ENCODE data around the gene P3H1. TPM values are rescaled to one million over a fixed set of nuclear protein-coding genes. Genes with fewer than 3 reads are reported as not detected.

Gene P3H1
- polyA plus RNA-seq, 1 of the 3 experiments (the other 2 are of a cell fraction) = 66.8 TPM

- 94% methylated on average over 3 of the region's 3 CpGs for WGBS (ENCODE audit: low lambda C conversion rate)
- no peaks in the 10 kb centered on the region for H3K27me3 ChIP-seq (ENCODE audit: insufficient read depth)
- POLR2A ChIA-PET = no interaction called here
Measured at GRCh38 chr1:42758641-42759040, 8.2 kb downstream of the P3H1 start.

GRCh38 chr1:42757892-42758275 lies 8.9 kb downstream of the P3H1 start:
- no peak for TF ChIP-seq SIN3A (IDR thresholded peaks at IDR 0.05; ENCODE audit: borderline replicate concordance, low read depth, low read length)
- no peak for TF ChIP-seq CTCF (IDR thresholded peaks at IDR 0.05)
- TF ChIP-seq MEF2A (IDR thresholded peaks at IDR 0.05; ENCODE audit: borderline replicate concordance, low read depth) = no peak
- no peak for TF ChIP-seq RXRA (IDR thresholded peaks at IDR 0.05; ENCODE audit: borderline replicate concordance, low read depth)
- no peak for TF ChIP-seq FOSL2 (IDR thresholded peaks at IDR 0.05; ENCODE audit: borderline replicate concordance, low read depth)
- TF ChIP-seq TEAD4 (IDR thresholded peaks at IDR 0.05; ENCODE audit: borderline replicate concordance, insufficient read depth) = no peak
- no peak for TF ChIP-seq ZBTB33 (IDR thresholded peaks at IDR 0.05; ENCODE audit: borderline replicate concordance, low read depth)
- TF ChIP-seq RCOR1 (IDR thresholded peaks at IDR 0.05; ENCODE audit: low read length) = no peak
- TF ChIP-seq EP300 (IDR thresholded peaks at IDR 0.05; ENCODE audit: borderline replicate concordance in 1 of 2, low read depth in 1 of 2, low read length in 1 of 2) = no peak
- TF ChIP-seq FOXJ3 (CRISPR knock-in tag; IDR thresholded peaks at IDR 0.05) = no peak
- TF ChIP-seq MAX (IDR thresholded peaks at IDR 0.05; ENCODE audit: low read depth) = no peak
- no peak for TF ChIP-seq SMC3 (IDR thresholded peaks at IDR 0.05; ENCODE audit: low read depth, low read length)
- no peak for TF ChIP-seq YY1 (IDR thresholded peaks at IDR 0.05; ENCODE audit: low read depth)
- POLR2A ChIA-PET = no interaction called here
- H3K36me3 ChIP-seq (replicated peaks in 1 of 2; ENCODE audit: control insufficient read depth in 1 of 2, insufficient read depth in 2 of 2, low read length in 1 of 2) = peaks cover 59 to 70% of the 10 kb centered on the region in 2 experiments

More at GRCh38 chr1:42758641-42759040, 8.2 kb downstream of the P3H1 start:
- H3K36me3 ChIP-seq (replicated peaks in 1 of 2; ENCODE audit: control insufficient read depth in 1 of 2, insufficient read depth in 2 of 2, low read length in 1 of 2) = peaks cover 55 to 69% of the 10 kb centered on the region in 2 experiments
- no peak overlapping the region for H3K9ac ChIP-seq
- H3K9me3 ChIP-seq = no peaks in the 10 kb centered on the region
- H3K9me2 ChIP-seq = no peaks in the 10 kb centered on the region
- peaks cover 17% of the 10 kb centered on the region for H3K79me2 ChIP-seq (ENCODE audit: insufficient read depth)
- no peak overlapping the region for H2AFZ ChIP-seq (ENCODE audit: low read depth)
- no peaks in the 10 kb centered on the region; a peak in 1 of 4 replicates for H3K4me1 ChIP-seq (ENCODE audit: control insufficient read depth in 1 of 2, insufficient read depth in 2 of 2, low read depth in 1 of 2, low read length in 1 of 2)
- TF ChIP-seq RCOR1 (IDR thresholded peaks at IDR 0.05; ENCODE audit: low read length) (no peak), JUND (IDR thresholded peaks at IDR 0.05) (no peak), TAF1 (IDR thresholded peaks at IDR 0.05; ENCODE audit: borderline replicate concordance, low read depth, low read length) (no peak), REST (IDR thresholded peaks at IDR 0.05; ENCODE audit: low read depth, low read length) (no peak), NRF1 (IDR thresholded peaks at IDR 0.05; ENCODE audit: low read depth, low read length) (no peak)
- no peak overlapping the region for H3K4me2 ChIP-seq
- no peak for DNase-seq
- H3K27ac ChIP-seq (ENCODE audit: low read depth in 2 of 2, low read length in 1 of 2) = no peak overlapping the region
- 0 out of 2 replicates have a peak, but pooled peaks cover 1% of the 10 kb centered on the region for H4K20me1 ChIP-seq (ENCODE audit: insufficient read depth)
- no peak overlapping the region for H3K4me3 ChIP-seq (ENCODE audit: low read depth in 2 of 2, low read length in 1 of 2)
- peaks cover 3% of the 10 kb centered on the region for H3F3A ChIP-seq (replicated peaks; ENCODE audit: insufficient read depth)
- CTCF ChIA-PET = interaction anchor here (0.8 to 2.9 kb wide), 8 partner anchors 10 to 610 kb away, joined by 3 to 17 read pairs (median 7); no protein-coding TSS in a partner anchor

More at GRCh38 chr1:42757892-42758275, 8.9 kb downstream of the P3H1 start:
- no peaks in the 10 kb centered on the region for H4K20me1 ChIP-seq (ENCODE audit: insufficient read depth)
- peak overlapping the region in 1 of 2 experiments; percentile 0; a peak in 1 of 4 replicates for H3K27ac ChIP-seq (ENCODE audit: low read depth in 2 of 2, low read length in 1 of 2)
- no peak overlapping the region for H3K4me2 ChIP-seq
- CTCF ChIA-PET = interaction anchor here (0.7 to 2.9 kb wide), 18 partner anchors 8 to 609 kb away, joined by 3 to 17 read pairs (median 5); partner anchors contain the start of gene YBX1
- no peaks in the 10 kb centered on the region for H3K9me3 ChIP-seq
- H3K9ac ChIP-seq = no peak overlapping the region
- no peaks in the 10 kb centered on the region for H3K9me2 ChIP-seq
- H3K27me3 ChIP-seq (ENCODE audit: insufficient read depth) = no peaks in the 10 kb centered on the region
- peaks cover 8% of the 10 kb centered on the region for H3F3A ChIP-seq (replicated peaks; ENCODE audit: insufficient read depth)
- H3K79me2 ChIP-seq (ENCODE audit: insufficient read depth) = peaks cover 10% of the 10 kb centered on the region
- no peaks in the 10 kb centered on the region; a peak in 1 of 4 replicates for H3K4me1 ChIP-seq (ENCODE audit: control insufficient read depth in 1 of 2, insufficient read depth in 2 of 2, low read depth in 1 of 2, low read length in 1 of 2)
- no peak overlapping the region for H3K4me3 ChIP-seq (ENCODE audit: low read depth in 2 of 2, low read length in 1 of 2)
- no peak for DNase-seq
- H2AFZ ChIP-seq (ENCODE audit: low read depth) = no peak overlapping the region

Measured in SK-N-SH (cell line).